ENCODE data around the gene MFRP. TPM values are rescaled to one million over a fixed set of nuclear protein-coding genes. Genes with fewer than 3 reads are reported as not detected.

Gene MFRP
- total and polyA plus RNA-seq, 9 of the 15 experiments (the other 6 are each of a cell fraction or from before 2014, with no cell fraction given): not detected

GRCh38 chr11:119363081-119363850, 16.8 kb upstream of the MFRP start (continued):
- TF ChIP-seq E2F6 (IDR thresholded peaks at IDR 0.05; ENCODE audit: borderline replicate concordance in 1 of 2, extremely low read depth in 1 of 2, insufficient read depth in 1 of 2, insufficient read length in 1 of 2, low read depth in 1 of 2, low read length in 1 of 2, poor library complexity in 1 of 2, severe bottlenecking in 1 of 2) (peak in 1 of 2 experiments; percentile 58), GTF2F1 (IDR thresholded peaks at IDR 0.05; ENCODE audit: low read depth, low read length) (no peak), ASH1L (IDR thresholded peaks at IDR 0.05; ENCODE audit: borderline replicate concordance, low read depth, partially characterized antibody) (no peak), NR2F6 (CRISPR knock-in tag; IDR thresholded peaks at IDR 0.05) (no peak), HMG20A (CRISPR knock-in tag; conservative IDR thresholded peaks at IDR 0.05) (no peak), CBX1 (IDR thresholded peaks at IDR 0.05; ENCODE audit: low read depth) (no peak), ZKSCAN8 (CRISPR knock-in tag; IDR thresholded peaks at IDR 0.05) (no peak), DDX20 (tag; IDR thresholded peaks at IDR 0.05; ENCODE audit: low read depth) (no peak), DMBX1 (CRISPR knock-in tag; IDR thresholded peaks at IDR 0.05; ENCODE audit: borderline replicate concordance) (no peak), ARID1B (IDR thresholded peaks at IDR 0.05) (no peak), THRB (CRISPR knock-in tag; conservative IDR thresholded peaks at IDR 0.05) (no peak), SRSF9 (IDR thresholded peaks at IDR 0.05; ENCODE audit: borderline replicate concordance, low read depth, low read length) (no peak), EHMT2 (IDR thresholded peaks at IDR 0.05) (no peak), FOXJ3 (CRISPR knock-in tag; IDR thresholded peaks at IDR 0.05) (no peak), NR2C2 (CRISPR knock-in tag; IDR thresholded peaks at IDR 0.05) (no peak), NR2C2 (tag; IDR thresholded peaks at IDR 0.05) (no peak), FIP1L1 (IDR thresholded peaks at IDR 0.05; ENCODE audit: low read depth, low read length, poor library complexity, severe bottlenecking) (no peak), ZNF445 (CRISPR knock-in tag; IDR thresholded peaks at IDR 0.05; ENCODE audit: low read depth) (no peak)
- TF ChIP-seq, protein P1, sequence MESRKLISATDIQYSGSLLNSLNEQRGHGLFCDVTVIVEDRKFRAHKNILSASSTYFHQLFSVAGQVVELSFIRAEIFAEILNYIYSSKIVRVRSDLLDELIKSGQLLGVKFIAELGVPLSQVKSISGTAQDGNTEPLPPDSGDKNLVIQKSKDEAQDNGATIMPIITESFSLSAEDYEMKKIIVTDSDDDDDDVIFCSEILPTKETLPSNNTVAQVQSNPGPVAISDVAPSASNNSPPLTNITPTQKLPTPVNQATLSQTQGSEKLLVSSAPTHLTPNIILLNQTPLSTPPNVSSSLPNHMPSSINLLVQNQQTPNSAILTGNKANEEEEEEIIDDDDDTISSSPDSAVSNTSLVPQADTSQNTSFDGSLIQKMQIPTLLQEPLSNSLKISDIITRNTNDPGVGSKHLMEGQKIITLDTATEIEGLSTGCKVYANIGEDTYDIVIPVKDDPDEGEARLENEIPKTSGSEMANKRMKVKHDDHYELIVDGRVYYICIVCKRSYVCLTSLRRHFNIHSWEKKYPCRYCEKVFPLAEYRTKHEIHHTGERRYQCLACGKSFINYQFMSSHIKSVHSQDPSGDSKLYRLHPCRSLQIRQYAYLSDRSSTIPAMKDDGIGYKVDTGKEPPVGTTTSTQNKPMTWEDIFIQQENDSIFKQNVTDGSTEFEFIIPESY (CRISPR knock-in tag; IDR thresholded peaks at IDR 0.05): peak; percentile 71

Measured in K562 (cell line).